T-helper 17 cell (primary cell): ENCODE measurements around the gene BICDL2. TPM values are rescaled to one million over a fixed set of nuclear protein-coding genes. Genes with fewer than 3 reads are reported as not detected.
A peak's percentile ranks its signal among the peaks of the same experiment; 100 is the strongest.

Experiments
- ATAC-seq: fragments of 150-1000 bp; cut with Tn5 transposase; 2 replicates; pipeline ENCODE4 v1.10.0; 2021; ENCODE audit warnings: mild to moderate bottlenecking, moderate library complexity
- DNase-seq, 3 donors: peaks; one replicate each; pipeline versions ENCODE4 v3.0.0 to v3.0.0-alpha.2; 2020 to 2021
- H3K9me3 ChIP-seq: one replicate; pipeline ENCODE4 v1.7.0; 2013; ENCODE audit warnings: low read length, mild to moderate bottlenecking; ENCODE audit not compliant: control insufficient read depth, poor library complexity, severe bottlenecking
- H3K27ac Mint-ChIP-seq: one replicate; pipeline ENCODE4 v1.8.0; 2022; ENCODE audit warnings: mild to moderate bottlenecking, moderate library complexity, mixed read lengths
- H3K27me3 Mint-ChIP-seq: one replicate; pipeline ENCODE4 v1.8.0; 2022; ENCODE audit warnings: mixed read lengths
- H3K36me3 Mint-ChIP-seq: one replicate; pipeline ENCODE4 v1.8.0; 2022; ENCODE audit warnings: low read depth, mixed read lengths
- H3K4me1 Mint-ChIP-seq: one replicate; pipeline ENCODE4 v1.8.0; 2022; ENCODE audit warnings: mild to moderate bottlenecking, mixed read lengths
- H3K4me3 Mint-ChIP-seq: one replicate; pipeline ENCODE4 v1.8.0; 2022; ENCODE audit warnings: mild to moderate bottlenecking, moderate library complexity, mixed read lengths
- total RNA-seq, 4 donors: library from RNA in 2 of 4; stranded (reverse) in 2 of 4; gene quantifications; one replicate each; pipeline ENCODE4 v1.2.3 and lab custom pipeline; 2022 to 2026

BICDL2 gene
- total RNA-seq, 2 donors from 2014 or later = not detected

DNA sequence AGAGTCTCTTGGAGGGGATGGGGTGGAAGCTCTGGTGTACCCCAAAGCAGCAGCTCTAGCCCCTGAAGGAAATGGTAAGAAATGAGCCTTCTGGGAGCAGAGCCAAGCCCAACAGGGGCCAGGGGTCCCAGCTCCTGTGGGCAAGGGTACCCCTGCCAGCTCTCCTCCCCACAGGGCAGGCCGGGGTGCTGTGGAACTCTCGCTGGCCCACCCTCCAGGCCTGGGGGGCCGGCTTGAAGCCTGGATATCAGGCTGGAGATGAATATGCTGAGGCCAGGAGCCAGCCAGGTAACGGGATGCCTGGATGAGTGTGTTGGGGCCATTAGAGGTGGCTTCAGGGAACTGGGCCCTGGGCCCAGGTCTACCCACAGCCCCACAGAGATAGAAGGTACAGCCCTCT lies 36.2 kb downstream of the BICDL2 start:
- no peak overlapping the region for H3K4me3 Mint-ChIP-seq
- no peak overlapping the region for H3K27ac Mint-ChIP-seq
- peaks cover 15% of the 10 kb centered on the region for H3K27me3 Mint-ChIP-seq
- H3K9me3 ChIP-seq = no peaks in the 10 kb centered on the region
- no peaks in the 10 kb centered on the region for H3K4me1 Mint-ChIP-seq
- ATAC-seq = no peak
- H3K36me3 Mint-ChIP-seq = no peaks in the 10 kb centered on the region
- no peak for DNase-seq

DNA sequence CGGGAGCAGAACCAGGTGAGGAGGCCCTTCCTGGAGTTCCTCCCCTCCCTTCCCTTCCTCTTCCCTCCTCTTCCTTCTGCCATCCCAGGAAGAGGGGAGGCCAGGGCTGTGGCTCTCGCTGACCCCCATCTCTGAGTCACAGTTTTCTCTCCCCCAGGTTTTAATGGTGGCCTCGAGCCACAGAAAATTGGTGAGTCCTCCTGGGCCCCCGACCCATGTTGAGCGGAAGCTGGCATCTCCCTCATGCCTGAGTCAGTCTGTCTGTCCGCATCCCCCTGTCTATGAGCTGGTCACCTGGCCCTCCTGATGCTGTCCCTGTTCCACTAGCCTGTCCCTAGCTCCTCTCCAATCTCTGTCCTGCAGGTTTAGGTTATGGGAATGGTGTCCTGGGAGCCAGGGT lies 36.8 kb downstream of the BICDL2 start:
- Mint-ChIP-seq H3K27ac (no peak overlapping the region), H3K4me1 (no peaks in the 10 kb centered on the region), H3K27me3 (peaks cover 15% of the 10 kb centered on the region), H3K4me3 (no peak overlapping the region), H3K36me3 (no peaks in the 10 kb centered on the region)
- ATAC-seq = no peak
- no peaks in the 10 kb centered on the region for H3K9me3 ChIP-seq
- DNase-seq = no peak

DNA sequence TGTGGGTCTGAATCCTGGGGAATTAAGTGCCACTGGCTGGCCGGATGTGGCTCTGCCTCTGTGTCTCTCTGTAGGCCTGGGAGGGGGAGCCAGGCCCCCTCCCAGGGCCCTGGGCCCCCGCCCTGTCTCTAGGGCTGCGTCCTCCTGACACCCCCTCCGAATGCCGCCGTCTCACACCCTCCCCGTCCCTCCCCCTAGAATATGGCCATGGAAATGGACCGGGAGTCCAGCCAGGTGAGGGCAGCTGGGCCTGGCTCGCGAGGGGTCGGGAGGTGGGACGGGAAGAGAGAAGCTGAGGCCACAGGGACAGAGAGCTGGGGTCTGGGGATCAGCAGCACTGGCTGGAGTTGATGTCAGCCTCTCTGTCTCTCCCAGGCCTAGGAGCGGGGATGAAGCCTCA lies 40.4 kb downstream of the BICDL2 start:
- Mint-ChIP-seq H3K36me3 (no peaks in the 10 kb centered on the region), H3K4me1 (no peaks in the 10 kb centered on the region), H3K27me3 (peaks cover 15% of the 10 kb centered on the region), H3K27ac (no peak overlapping the region), H3K4me3 (no peak overlapping the region)
- DNase-seq = no peak
- H3K9me3 ChIP-seq = no peaks in the 10 kb centered on the region
- no peak for ATAC-seq

DNA sequence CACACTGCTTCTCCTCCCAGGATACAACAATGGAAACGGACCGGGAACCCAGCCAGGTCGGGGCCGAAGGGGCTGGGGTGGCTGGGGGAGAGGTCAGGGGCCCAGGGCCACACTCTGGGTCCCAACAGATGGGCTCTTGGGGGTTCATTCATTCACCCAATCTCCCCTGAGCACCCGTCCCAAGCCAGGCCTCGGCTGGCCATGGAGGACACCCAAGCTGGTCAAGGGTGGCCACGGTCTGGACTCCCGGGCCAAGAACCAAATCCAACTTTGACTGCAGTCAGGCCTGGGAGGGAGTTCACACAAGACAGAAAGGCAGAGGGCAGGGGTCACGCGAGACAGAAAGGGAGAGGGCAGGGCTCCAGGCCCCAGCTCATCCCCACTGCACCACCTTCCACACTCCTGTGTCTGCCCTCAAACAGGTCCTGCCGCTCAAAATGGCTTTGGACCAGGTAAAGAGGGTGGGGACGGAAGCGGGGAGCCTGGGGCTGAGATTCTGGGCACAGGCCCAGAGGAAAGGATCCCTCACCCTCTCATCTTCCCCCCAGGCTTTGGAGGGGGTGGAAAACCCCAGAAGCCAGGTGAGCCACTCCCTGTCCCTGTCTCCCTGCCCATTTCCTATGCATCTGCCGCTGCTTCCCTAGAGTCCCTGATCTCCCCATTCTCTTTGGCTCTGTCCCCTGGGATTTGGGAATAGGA lies 44.2 kb downstream of the BICDL2 start:
- no peak overlapping the region for H3K4me3 Mint-ChIP-seq
- ATAC-seq (no peak), DNase-seq (no peak)
- H3K36me3 Mint-ChIP-seq = no peaks in the 10 kb centered on the region
- no peaks in the 10 kb centered on the region for H3K9me3 ChIP-seq
- no peaks in the 10 kb centered on the region for H3K4me1 Mint-ChIP-seq
- no peak overlapping the region for H3K27ac Mint-ChIP-seq
- no peaks in the 10 kb centered on the region for H3K27me3 Mint-ChIP-seq

DNA sequence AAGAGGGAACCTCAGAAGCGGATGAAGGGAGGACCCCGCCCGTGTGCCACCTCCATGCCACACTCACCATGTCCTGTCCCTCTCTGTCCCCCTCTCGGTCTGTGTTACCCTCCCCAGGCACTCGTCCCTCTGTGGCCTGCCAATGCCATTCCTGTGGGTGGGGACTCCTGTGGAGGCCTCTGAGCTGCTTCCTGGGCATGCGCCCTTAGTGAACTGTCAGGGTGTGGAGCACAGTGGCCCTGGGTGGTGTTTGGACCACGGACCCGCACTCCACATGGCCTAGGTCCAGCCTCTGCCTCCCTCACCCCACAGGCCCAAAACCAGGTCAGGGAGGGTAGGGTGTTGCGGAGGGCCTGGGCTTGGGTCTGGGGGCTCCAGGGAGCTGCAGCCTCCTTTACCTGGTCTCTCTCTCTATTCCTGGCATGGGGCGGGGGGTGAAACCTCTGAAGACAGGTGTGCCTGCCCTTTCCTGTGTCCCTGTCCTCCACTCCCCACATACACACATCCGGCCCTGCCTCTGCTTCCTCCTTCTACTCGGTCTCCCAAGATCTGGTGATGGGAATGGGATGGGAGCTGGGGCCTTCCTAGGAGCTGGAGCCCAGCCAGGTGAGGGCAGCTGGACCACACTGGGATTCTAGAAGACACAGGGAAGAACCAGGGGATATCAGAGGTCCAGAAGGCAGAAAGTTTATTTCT lies 45.0 kb downstream of the BICDL2 start:
- no peak for DNase-seq
- Mint-ChIP-seq H3K36me3 (no peaks in the 10 kb centered on the region), H3K4me1 (no peaks in the 10 kb centered on the region), H3K4me3 (no peak overlapping the region), H3K27ac (no peak overlapping the region), H3K27me3 (no peaks in the 10 kb centered on the region)
- no peaks in the 10 kb centered on the region for H3K9me3 ChIP-seq
- ATAC-seq = no peak

DNA sequence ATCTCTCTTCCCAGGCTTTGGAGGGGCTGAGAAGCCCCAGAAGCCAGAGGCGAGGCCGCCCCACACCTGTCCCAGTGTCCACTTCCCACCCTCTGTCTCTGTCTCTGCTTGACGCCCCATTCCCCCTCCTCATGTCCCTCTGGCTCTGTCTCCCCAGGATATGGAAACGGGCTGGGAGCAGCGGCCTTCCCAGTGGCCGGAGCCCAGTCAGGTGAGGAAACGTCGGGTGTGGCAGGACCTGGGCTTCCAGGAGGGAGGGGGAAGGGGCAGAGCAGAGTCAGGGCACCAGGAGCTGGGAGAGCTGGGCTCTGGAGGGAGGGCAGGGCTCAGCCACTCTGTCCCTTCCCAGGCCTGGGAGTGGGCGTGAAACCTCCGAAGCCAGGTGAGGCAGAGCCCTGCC lies 45.9 kb downstream of the BICDL2 start:
- Mint-ChIP-seq H3K27me3 (no peaks in the 10 kb centered on the region), H3K4me3 (no peak overlapping the region), H3K36me3 (no peaks in the 10 kb centered on the region), H3K27ac (no peak overlapping the region), H3K4me1 (no peaks in the 10 kb centered on the region)
- DNase-seq (no peak), ATAC-seq (no peak)
- no peaks in the 10 kb centered on the region for H3K9me3 ChIP-seq

DNA sequence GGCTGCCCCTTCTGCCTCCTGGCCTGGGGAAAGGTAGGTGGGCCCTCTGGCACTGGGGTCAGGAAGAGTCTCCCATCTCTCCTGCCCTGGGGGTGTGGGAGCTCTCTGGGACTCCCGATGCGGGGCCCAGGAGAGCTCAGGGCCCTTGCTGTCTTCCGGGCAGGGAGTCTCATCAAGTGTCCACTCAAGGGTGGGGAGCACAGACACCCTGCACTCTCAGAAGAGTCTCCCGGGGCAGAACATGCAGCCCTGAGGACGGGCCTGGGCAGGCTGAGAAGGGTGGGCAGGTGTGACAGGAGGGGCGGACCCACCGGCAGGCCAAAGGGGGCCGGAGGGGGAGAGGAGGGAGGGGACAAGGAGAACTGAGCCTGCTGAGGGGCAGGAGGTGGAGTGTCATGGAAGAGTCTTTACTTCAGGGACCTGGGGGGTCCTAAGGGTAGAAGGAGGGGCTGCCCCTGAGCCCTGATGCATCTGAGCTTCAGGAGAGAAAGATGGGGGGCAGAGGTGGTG lies 48.1 kb downstream of the BICDL2 start:
- Mint-ChIP-seq H3K27ac (no peak overlapping the region), H3K27me3 (no peaks in the 10 kb centered on the region), H3K36me3 (no peaks in the 10 kb centered on the region), H3K4me1 (no peaks in the 10 kb centered on the region), H3K4me3 (no peak overlapping the region)
- DNase-seq (no peak), ATAC-seq (no peak)
- H3K9me3 ChIP-seq = no peaks in the 10 kb centered on the region

DNA sequence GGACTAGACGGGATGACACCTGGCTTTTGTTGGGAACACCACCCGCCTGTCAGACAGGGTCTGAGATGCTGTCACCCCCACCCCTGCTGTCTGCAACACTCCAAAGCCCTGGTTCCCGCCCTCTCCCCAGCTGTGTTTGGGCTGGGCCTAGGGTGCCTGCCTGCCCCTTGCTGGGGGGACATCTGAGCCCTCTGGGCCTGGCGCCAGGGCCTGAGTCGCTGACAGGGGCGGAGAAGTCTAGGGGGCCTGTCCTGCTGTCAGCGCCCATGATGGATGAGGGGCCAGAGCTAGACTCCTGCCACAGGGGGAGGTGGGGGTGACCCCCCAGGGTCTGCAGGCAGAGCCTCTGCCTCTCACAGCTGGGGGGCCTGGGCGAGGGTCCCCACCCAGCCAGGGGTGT lies 48.9 kb downstream of the BICDL2 start:
- ATAC-seq = no peak
- Mint-ChIP-seq H3K36me3 (no peaks in the 10 kb centered on the region), H3K27ac (no peak overlapping the region)

DNA sequence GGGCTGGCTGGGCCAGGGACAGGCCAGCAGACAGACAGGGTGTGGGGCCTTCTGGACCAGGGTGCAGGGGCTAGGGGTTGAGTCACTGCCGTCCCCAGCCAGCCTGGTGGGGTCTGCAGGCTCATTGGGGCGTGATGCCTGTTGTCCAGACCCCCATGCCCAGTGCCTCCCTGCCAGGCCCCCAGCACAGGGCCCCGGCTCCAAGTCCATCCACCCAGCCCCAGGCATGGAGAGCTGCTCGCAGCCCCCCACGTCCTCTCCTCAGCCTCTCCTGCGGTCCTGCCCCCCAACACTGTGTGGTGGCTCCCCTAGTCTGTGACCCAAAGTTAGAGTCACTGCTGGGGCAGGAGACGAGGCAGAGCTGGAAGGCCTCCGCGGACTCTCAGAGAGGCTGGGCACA lies 49.5 kb downstream of the BICDL2 start:
- no peaks in the 10 kb centered on the region for H3K27me3 Mint-ChIP-seq
- no peaks in the 10 kb centered on the region for H3K4me1 Mint-ChIP-seq
- DNase-seq (no peak), ATAC-seq (no peak)
- no peak overlapping the region for H3K4me3 Mint-ChIP-seq
- no peaks in the 10 kb centered on the region for H3K9me3 ChIP-seq
- no peak overlapping the region for H3K27ac Mint-ChIP-seq
- no peaks in the 10 kb centered on the region for H3K36me3 Mint-ChIP-seq

More for the DNA sequence above, 48.9 kb downstream of the BICDL2 start:
- Mint-ChIP-seq H3K27me3 (no peaks in the 10 kb centered on the region), H3K4me3 (no peak overlapping the region), H3K4me1 (no peaks in the 10 kb centered on the region)
- H3K9me3 ChIP-seq = no peaks in the 10 kb centered on the region
- DNase-seq = no peak

DNA sequence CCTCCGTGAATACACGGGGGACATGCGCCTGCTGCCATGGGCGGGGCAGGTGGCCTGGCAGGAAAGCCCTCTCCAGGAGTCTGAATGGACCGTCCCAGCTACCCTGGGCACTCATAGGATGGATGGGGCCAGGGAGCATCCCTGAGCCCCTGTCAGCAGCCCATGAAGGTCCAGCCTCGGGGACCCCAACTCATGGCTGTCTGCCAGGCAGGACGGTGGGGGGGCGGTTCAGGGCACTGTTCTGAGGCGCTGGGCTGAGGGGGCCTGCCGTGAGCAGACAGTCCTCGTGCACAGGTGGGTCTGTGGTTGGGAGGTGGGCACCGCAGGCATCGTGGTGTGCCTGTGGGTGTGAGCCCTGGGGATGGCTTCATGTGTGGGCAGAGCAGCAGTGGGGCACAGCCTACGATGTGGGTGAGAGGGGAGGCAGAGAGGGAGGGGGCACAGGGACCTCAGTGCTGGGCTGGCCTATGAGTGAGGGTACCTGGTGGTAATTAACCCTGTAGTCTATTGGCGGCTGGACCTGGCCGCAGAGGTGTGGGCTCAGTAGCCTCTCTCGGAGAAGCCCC lies 50.0 kb downstream of the BICDL2 start:
- H3K4me1 Mint-ChIP-seq = peaks cover 1% of the 10 kb centered on the region
- no peaks in the 10 kb centered on the region for H3K9me3 ChIP-seq
- DNase-seq (no peak), ATAC-seq (no peak)
- H3K36me3 Mint-ChIP-seq = no peaks in the 10 kb centered on the region
- H3K27ac Mint-ChIP-seq = no peak overlapping the region
- no peaks in the 10 kb centered on the region for H3K27me3 Mint-ChIP-seq
- H3K4me3 Mint-ChIP-seq = no peak overlapping the region

DNA sequence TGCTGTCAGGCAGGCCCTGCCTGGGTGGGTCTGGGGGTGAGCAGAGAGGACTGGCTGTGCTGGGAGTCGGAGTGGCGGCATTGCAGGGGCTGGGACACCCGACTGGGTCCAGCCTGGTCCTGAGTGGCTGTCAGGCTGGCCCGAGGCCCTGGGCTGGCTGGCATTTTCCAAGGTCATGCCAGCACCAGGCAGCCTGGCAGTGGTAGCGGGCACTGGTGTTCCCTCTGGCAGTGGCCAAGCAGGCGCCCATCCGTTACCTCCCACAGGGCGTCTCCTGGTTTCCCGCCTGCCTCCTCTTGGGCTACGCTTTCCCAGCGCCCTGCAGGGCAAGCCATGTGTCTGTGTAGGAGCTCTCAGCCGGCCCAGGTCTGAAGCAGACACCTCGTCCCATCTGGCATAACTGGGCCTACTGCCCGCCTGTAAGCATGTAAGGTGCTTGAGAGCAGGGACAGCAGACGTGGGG lies 50.8 kb downstream of the BICDL2 start:
- H3K27ac Mint-ChIP-seq = no peak overlapping the region
- H3K4me1 Mint-ChIP-seq = peaks cover 3% of the 10 kb centered on the region
- no peaks in the 10 kb centered on the region for H3K27me3 Mint-ChIP-seq
- H3K9me3 ChIP-seq = no peaks in the 10 kb centered on the region
- no peak for DNase-seq
- no peaks in the 10 kb centered on the region for H3K36me3 Mint-ChIP-seq
- H3K4me3 Mint-ChIP-seq = no peak overlapping the region
- ATAC-seq = no peak

DNA sequence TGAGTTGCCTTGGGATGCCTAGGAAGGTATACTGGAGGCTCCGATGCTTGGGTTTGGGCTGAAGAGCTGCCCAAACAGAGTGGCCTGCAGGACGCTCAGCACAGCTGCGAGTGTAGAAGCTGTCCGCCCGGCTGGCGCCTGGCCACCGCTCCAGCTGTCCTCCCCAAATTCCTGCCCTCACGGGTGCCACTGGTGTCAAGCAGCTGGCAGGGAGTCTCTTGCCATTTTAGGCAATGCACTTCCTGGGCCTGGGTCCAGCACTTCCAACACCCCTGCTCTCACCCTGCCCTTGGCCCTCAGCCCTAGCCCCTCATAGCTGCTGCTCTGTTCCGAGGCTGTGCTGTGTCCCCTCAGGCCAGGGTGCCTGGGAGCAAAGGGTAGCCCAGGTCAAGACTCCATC lies 51.3 kb downstream of the BICDL2 start:
- H3K36me3 Mint-ChIP-seq = no peaks in the 10 kb centered on the region
- no peaks in the 10 kb centered on the region for H3K9me3 ChIP-seq
- ATAC-seq (no peak), DNase-seq (no peak)
- peaks cover 3% of the 10 kb centered on the region for H3K4me1 Mint-ChIP-seq
- no peaks in the 10 kb centered on the region for H3K27me3 Mint-ChIP-seq
- no peak overlapping the region for H3K4me3 Mint-ChIP-seq
- H3K27ac Mint-ChIP-seq = no peak overlapping the region

DNA sequence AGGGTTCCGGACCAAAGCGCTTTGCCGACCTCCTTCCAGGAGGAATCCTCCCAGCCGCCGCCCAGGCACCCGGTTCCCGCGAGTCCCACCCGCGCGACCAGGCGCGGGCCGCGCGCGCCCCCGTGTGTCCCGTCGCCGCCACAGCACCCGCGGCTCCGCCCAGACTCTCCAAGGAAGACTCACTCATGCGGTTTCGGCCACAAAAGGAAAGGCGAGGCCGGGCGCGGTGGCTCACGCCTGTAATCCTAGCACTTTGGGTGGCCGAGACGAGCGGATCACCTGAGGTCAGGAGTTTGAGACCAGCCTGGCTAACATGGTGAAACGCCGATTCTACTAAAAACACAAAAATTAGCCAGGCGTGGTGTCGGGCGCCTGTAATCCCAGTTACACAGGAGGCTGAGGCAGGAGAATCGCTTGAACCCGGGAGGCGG lies 53.0 kb downstream of the BICDL2 start:
- Mint-ChIP-seq H3K4me3 (peak overlapping the region; percentile 45), H3K4me1 (peaks cover 3% of the 10 kb centered on the region), H3K27me3 (no peaks in the 10 kb centered on the region), H3K27ac (no peak overlapping the region), H3K36me3 (no peaks in the 10 kb centered on the region)
- DNase-seq = peak; percentile 45 to 64 (median 57)
- peak; percentile 56 for ATAC-seq
- no peaks in the 10 kb centered on the region for H3K9me3 ChIP-seq
